Measurements from ENCODE around the gene RAB38. TPM values are rescaled to one million over a fixed set of nuclear protein-coding genes. Genes with fewer than 3 reads are reported as not detected.

Gene RAB38
- polyA plus RNA-seq, 3 donors, result 0.25 to 1.3 (median 0.69) TPM

DNA sequence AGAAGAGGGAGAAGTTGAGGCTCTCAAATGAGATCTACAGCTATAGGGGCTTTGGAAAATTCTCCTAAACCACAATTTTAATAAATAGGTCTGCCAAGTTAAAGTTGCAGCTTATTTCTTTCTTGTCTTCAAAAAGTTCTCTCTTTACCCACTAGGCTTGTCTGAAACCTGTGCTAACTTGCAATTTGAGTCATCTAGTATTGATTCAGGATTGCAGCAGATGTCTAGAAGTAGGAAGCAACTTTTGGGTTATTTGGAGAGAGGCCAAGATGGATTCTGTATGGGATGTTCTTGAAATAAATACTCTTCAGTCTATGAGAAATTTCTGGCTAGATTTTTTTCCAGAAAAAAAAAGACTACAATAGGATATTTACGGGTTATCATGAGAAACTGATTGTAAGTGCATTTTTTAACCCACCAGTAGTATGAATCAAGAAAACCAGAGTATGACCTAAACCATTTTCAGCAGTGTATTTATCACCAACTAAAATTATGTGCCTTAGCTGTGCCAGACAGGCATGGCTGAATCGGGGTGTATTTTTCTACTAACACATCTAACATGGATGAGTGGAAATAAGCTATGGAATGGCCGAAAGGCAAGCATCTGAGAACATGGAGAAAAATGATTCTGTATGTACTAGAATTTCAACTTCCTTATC lies 4.9 kb upstream of the RAB38 start:
- H2AFZ ChIP-seq (ENCODE audit: insufficient read depth, low read depth, low read length, poor library complexity, severe bottlenecking), result no peak overlapping the region
- WGBS (ENCODE audit: insufficient coverage), result no CpG with 5 or more reads among the region's 3 CpGs
- H3K4me3 ChIP-seq (replicated peaks in 1 of 3; ENCODE audit: low read depth in 2 of 3, low read length in 3 of 3), result no peak overlapping the region
- H3K4me3 Mint-ChIP-seq, result no peak overlapping the region
- H3K79me2 ChIP-seq (ENCODE audit: insufficient read depth, low read length), result no peaks in the 10 kb centered on the region
- H3K27me3 ChIP-seq (ENCODE audit: control insufficient read depth in 2 of 2, insufficient read depth in 2 of 2, low read length in 2 of 2), result no peaks in the 10 kb centered on the region
- H3K27ac Mint-ChIP-seq, result no peak overlapping the region
- peaks cover 9% of the 10 kb centered on the region for H3K4me1 Mint-ChIP-seq
- H3K9me3 ChIP-seq (replicated peaks in 1 of 2; ENCODE audit: control insufficient read depth in 1 of 2, insufficient read depth in 1 of 2, low read length in 2 of 2), result no peaks in the 10 kb centered on the region
- TF ChIP-seq, protein P1, sequence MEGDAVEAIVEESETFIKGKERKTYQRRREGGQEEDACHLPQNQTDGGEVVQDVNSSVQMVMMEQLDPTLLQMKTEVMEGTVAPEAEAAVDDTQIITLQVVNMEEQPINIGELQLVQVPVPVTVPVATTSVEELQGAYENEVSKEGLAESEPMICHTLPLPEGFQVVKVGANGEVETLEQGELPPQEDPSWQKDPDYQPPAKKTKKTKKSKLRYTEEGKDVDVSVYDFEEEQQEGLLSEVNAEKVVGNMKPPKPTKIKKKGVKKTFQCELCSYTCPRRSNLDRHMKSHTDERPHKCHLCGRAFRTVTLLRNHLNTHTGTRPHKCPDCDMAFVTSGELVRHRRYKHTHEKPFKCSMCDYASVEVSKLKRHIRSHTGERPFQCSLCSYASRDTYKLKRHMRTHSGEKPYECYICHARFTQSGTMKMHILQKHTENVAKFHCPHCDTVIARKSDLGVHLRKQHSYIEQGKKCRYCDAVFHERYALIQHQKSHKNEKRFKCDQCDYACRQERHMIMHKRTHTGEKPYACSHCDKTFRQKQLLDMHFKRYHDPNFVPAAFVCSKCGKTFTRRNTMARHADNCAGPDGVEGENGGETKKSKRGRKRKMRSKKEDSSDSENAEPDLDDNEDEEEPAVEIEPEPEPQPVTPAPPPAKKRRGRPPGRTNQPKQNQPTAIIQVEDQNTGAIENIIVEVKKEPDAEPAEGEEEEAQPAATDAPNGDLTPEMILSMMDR (IDR thresholded peaks at IDR 0.05), result no peak
- H3K9me3 Mint-ChIP-seq, result no peaks in the 10 kb centered on the region
- H4K20me1 ChIP-seq (ENCODE audit: insufficient read depth, low read length), result no peaks in the 10 kb centered on the region
- H3K27me3 Mint-ChIP-seq (ENCODE audit: low read depth in 3 of 3), result peaks cover 2 to 8% (median 7%) of the 10 kb centered on the region in 3 donors
- intact Hi-C loops (cut with micrococcal nuclease), result no loop called here
- no peak for DNase-seq
- H3K27ac ChIP-seq (ENCODE audit: low read depth in 1 of 2, low read length in 2 of 2), result no peak overlapping the region
- no peak overlapping the region for H3K9ac ChIP-seq (ENCODE audit: insufficient read depth, low read length, poor library complexity, severe bottlenecking)
- no peak overlapping the region for H3K4me2 ChIP-seq (replicated peaks; ENCODE audit: extremely low read depth, low read length, poor library complexity, severe bottlenecking)
- H3K4me1 ChIP-seq (ENCODE audit: control insufficient read depth in 1 of 2, insufficient read depth in 2 of 2, low read length in 2 of 2), result peaks cover 2 to 4% of the 10 kb centered on the region in 2 donors
- no peaks in the 10 kb centered on the region for H3K36me3 Mint-ChIP-seq
- no peaks in the 10 kb centered on the region for H3K36me3 ChIP-seq (replicated peaks in 1 of 2; ENCODE audit: control insufficient read depth in 1 of 2, insufficient read depth in 2 of 2, low read length in 2 of 2)

DNA sequence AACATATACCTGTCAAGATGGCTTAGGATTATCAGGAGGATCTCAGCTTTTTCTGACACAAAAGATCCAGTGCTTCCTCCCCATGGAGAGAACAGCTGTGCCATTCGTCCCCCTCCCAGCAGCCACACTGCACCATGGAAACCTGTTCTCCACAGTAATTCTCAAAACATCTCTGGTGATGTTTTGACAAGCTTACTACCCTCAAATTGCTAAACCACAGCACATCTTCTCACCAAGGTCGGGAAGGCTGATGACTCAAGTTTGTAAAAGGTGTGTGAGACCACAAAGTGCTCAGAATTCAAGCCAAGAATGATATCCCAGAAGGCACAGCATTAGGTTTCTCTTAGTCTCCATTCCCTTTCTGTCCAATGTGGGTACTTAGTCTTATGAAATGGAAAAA lies 3.9 kb upstream of the RAB38 start:
- Histone ChIP-seq H2AFZ (ENCODE audit: insufficient read depth, low read depth, low read length, poor library complexity, severe bottlenecking) (no peak overlapping the region), H3K79me2 (ENCODE audit: insufficient read depth, low read length) (no peaks in the 10 kb centered on the region), H3K27ac (ENCODE audit: low read depth in 1 of 2, low read length in 2 of 2) (no peak overlapping the region), H3K9me3 (replicated peaks in 1 of 2; ENCODE audit: control insufficient read depth in 1 of 2, insufficient read depth in 1 of 2, low read length in 2 of 2) (no peaks in the 10 kb centered on the region), H3K36me3 (replicated peaks in 1 of 2; ENCODE audit: control insufficient read depth in 1 of 2, insufficient read depth in 2 of 2, low read length in 2 of 2) (no peaks in the 10 kb centered on the region), H3K27me3 (ENCODE audit: control insufficient read depth in 2 of 2, insufficient read depth in 2 of 2, low read length in 2 of 2) (no peaks in the 10 kb centered on the region), H3K4me1 (ENCODE audit: control insufficient read depth in 1 of 2, insufficient read depth in 2 of 2, low read length in 2 of 2) (peaks cover 9 to 10% of the 10 kb centered on the region in 2 donors), H3K9ac (ENCODE audit: insufficient read depth, low read length, poor library complexity, severe bottlenecking) (no peak overlapping the region), H3K4me2 (replicated peaks; ENCODE audit: extremely low read depth, low read length, poor library complexity, severe bottlenecking) (no peak overlapping the region), H4K20me1 (ENCODE audit: insufficient read depth, low read length) (no peaks in the 10 kb centered on the region), H3K4me3 (replicated peaks in 1 of 3; ENCODE audit: low read depth in 2 of 3, low read length in 3 of 3) (no peak overlapping the region)
- H3K4me1 Mint-ChIP-seq, result peaks cover 17% of the 10 kb centered on the region
- H3K4me3 Mint-ChIP-seq, result no peak overlapping the region
- H3K36me3 Mint-ChIP-seq, result no peaks in the 10 kb centered on the region
- H3K9me3 Mint-ChIP-seq, result no peaks in the 10 kb centered on the region
- peak overlapping the region in 1 of 7 donors; percentile 37 for H3K27ac Mint-ChIP-seq
- WGBS (ENCODE audit: insufficient coverage), result 75% methylated on average over 1 of the region's 2 CpGs
- intact Hi-C loops (cut with micrococcal nuclease), result no loop called here
- TF ChIP-seq, protein P1 (IDR thresholded peaks at IDR 0.05), result no peak
- H3K27me3 Mint-ChIP-seq (ENCODE audit: low read depth in 3 of 3), result peaks cover 3 to 11% (median 8%) of the 10 kb centered on the region in 3 donors
- no peak for DNase-seq
